ENCODE data around the gene DCXR. TPM values are rescaled to one million over a fixed set of nuclear protein-coding genes. Genes with fewer than 3 reads are reported as not detected.
A peak's percentile ranks its signal among the peaks of the same experiment; 100 is the strongest.

Gene DCXR
- total and polyA plus RNA-seq, 7 donors: 44.3 to 163 (median 94.8) TPM

GRCh38 chr17:82037889-82038195, 345 bp upstream of the DCXR start:
- peaks cover 3 to 21% (median 16%) of the 10 kb centered on the region in 4 donors for H3K4me1 ChIP-seq
- peaks cover 0 to 11% (median 7%) of the 10 kb centered on the region in 3 donors for H3K27me3 ChIP-seq
- peak overlapping the region; percentile 58 to 77 (median 65) for H3K4me3 ChIP-seq
- peak overlapping the region; percentile 93 to 98 (median 98) for H3K27ac ChIP-seq
- WGBS, 2 donors: 5 to 10% methylated on average over 10 of the region's 10 CpGs
- intact Hi-C loops (cut with DNase I): loop anchor here (2.0 kb wide), 1 partner anchor 61 kb away; the partner anchor contains the start of gene FASN
- TF ChIP-seq EP300 (IDR thresholded peaks at IDR 0.05) (peak in 1 of 4 donors; percentile 27), CTCF (IDR thresholded peaks at IDR 0.05) (no peak)
- DNase-seq: no peak
- H3K9me3 ChIP-seq: no peaks in the 10 kb centered on the region
- H3K36me3 ChIP-seq: no peaks in the 10 kb centered on the region

DNA sequence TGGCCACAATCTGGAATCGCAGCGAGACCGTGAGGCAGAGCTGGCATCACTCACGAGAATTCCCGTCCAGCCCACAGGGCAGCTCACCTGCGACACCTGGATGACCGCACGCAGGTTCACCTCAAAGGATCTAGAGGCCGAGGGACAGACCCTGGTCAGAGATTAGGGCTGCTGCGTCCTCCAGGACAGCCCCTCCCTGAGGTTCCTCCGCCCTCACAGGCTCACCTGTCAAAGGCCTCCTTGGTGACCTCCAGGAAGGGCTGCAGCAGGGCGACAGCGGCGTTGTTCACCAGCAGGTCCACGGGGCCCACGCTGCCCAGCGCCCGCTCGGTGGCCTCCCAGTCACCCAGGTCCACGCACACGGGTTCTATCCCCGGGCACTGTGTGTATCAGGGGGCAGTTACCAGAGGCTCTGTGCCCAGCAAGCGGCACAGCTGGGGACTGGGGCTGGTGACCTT, 834 bp downstream of the DCXR start:
- intact Hi-C loops (cut with DNase I): loop anchor here (2.0 kb wide), 1 partner anchor 62 kb away; the partner anchor contains the start of gene FASN

GRCh38 chr17:82035956-82036633, 1.4 kb downstream of the DCXR start:
- no peaks in the 10 kb centered on the region for H3K9me3 ChIP-seq
- no peak for DNase-seq
- TF ChIP-seq POLR2A (IDR thresholded peaks at IDR 0.05) (no peak), EP300 (IDR thresholded peaks at IDR 0.05) (no peak), CTCF (IDR thresholded peaks at IDR 0.05) (no peak)
- peaks cover 3 to 30% (median 26%) of the 10 kb centered on the region in 4 donors for H3K4me1 ChIP-seq
- WGBS, 2 donors: 79 to 92% methylated on average over 20 of the region's 20 CpGs
- H3K4me3 ChIP-seq: peak overlapping the region in 3 of 4 donors; percentile 58 to 77 (median 66)
- H3K27ac ChIP-seq: peak overlapping the region; percentile 93 to 98 (median 98)
- no peaks in the 10 kb centered on the region for H3K36me3 ChIP-seq
- H3K27me3 ChIP-seq: peaks cover 6 to 21% (median 18%) of the 10 kb centered on the region in 3 donors
- intact Hi-C loops (cut with DNase I): loop anchor here (2.0 kb wide), 1 partner anchor 63 kb away; the partner anchor contains the start of gene FASN

More for the DNA sequence above, 834 bp downstream of the DCXR start:
- no peak for TF ChIP-seq POLR2A (IDR thresholded peaks at IDR 0.05)
- TF ChIP-seq POLR2AphosphoS5 (IDR thresholded peaks at IDR 0.05): no peak
- TF ChIP-seq CTCF (IDR thresholded peaks at IDR 0.05): no peak
- no peak for TF ChIP-seq EP300 (IDR thresholded peaks at IDR 0.05)
- Histone ChIP-seq H3K4me1 (peaks cover 3 to 28% (median 23%) of the 10 kb centered on the region in 4 donors), H3K27ac (peak overlapping the region; percentile 93 to 98 (median 98)), H3K27me3 (peaks cover 6 to 21% (median 18%) of the 10 kb centered on the region in 3 donors), H3K9me3 (no peaks in the 10 kb centered on the region), H3K36me3 (no peaks in the 10 kb centered on the region), H3K4me3 (peak overlapping the region; percentile 58 to 77 (median 65))
- no peak for DNase-seq
- WGBS, 2 donors: 16 to 40% methylated on average over 23 of the region's 23 CpGs

GRCh38 chr17:82035488-82035887, 2.0 kb downstream of the DCXR start:
- intact Hi-C loops (cut with DNase I): no loop called here
- 95% methylated on average over 8 of the region's 8 CpGs for WGBS, 2 donors
- DNase-seq: no peak
- TF ChIP-seq EP300 (IDR thresholded peaks at IDR 0.05): no peak
- no peak for TF ChIP-seq POLR2AphosphoS5 (IDR thresholded peaks at IDR 0.05)
- no peak for TF ChIP-seq POLR2A (IDR thresholded peaks at IDR 0.05)
- no peak for TF ChIP-seq CTCF (IDR thresholded peaks at IDR 0.05)
- Histone ChIP-seq H3K27ac (no peak overlapping the region), H3K4me1 (peaks cover 3 to 36% (median 32%) of the 10 kb centered on the region in 4 donors), H3K9me3 (no peaks in the 10 kb centered on the region), H3K4me3 (no peak overlapping the region), H3K27me3 (peaks cover 6 to 21% (median 18%) of the 10 kb centered on the region in 3 donors), H3K36me3 (no peaks in the 10 kb centered on the region)

Data from sigmoid colon (tissue), 7 donors.